Fibroblast of lung (primary cell): ENCODE results near the gene THBS1. TPM values are rescaled to one million over a fixed set of nuclear protein-coding genes. Genes with fewer than 3 reads are reported as not detected.

Source experiments
- DNase-seq, 2 donors: peaks; one replicate each; pipeline versions ENCODE4 v3.0.0 to v3.0.0-alpha.2; 2010; ENCODE audit warnings: low read depth in 2 of 2
- H2AFZ ChIP-seq: 2 replicates; pipeline ENCODE4 v1.5.1; 2012; ENCODE audit warnings: low read length, control low read depth, inconsistent platforms
- H3K27ac ChIP-seq: 2 replicates; pipeline ENCODE4 v1.5.1; 2011; ENCODE audit warnings: low read length, control low read depth; ENCODE audit not compliant: insufficient read depth
- H3K27me3 ChIP-seq: 2 replicates; pipeline ENCODE4 v1.5.1; 2011; ENCODE audit warnings: mild to moderate bottlenecking, low read length; ENCODE audit not compliant: control insufficient read depth, insufficient read depth
- H3K36me3 ChIP-seq: 2 replicates; pipeline ENCODE4 v1.5.1; 2011; ENCODE audit warnings: low read length; ENCODE audit not compliant: control insufficient read depth, insufficient read depth
- H3K4me1 ChIP-seq: 2 replicates; pipeline ENCODE4 v1.5.1; 2011; ENCODE audit warnings: low read length; ENCODE audit not compliant: control insufficient read depth, insufficient read depth; ENCODE audit errors: extremely low read depth
- H3K4me2 ChIP-seq: 2 replicates; pipeline ENCODE4 v1.5.1; 2011; ENCODE audit warnings: low read length, control low read depth; ENCODE audit not compliant: insufficient read depth; ENCODE audit errors: extremely low read depth
- H3K4me3 ChIP-seq, 4 experiments: fragments of 200-600 bp in 1 of 4; sonication (generic) in 1 of 4; replicated peaks in 1 of 4; 2 replicates each; pipeline ENCODE4 v1.5.1; 2011 to 2016; ENCODE audit warnings: low read length in 4 of 4, low read depth in 3 of 4, mild to moderate bottlenecking in 3 of 4, control low read depth in 2 of 4, inconsistent platforms in 1 of 4, mixed read lengths in 1 of 4; ENCODE audit not compliant: insufficient read depth in 1 of 4; ENCODE audit errors: control extremely low read depth in 1 of 4
- H3K79me2 ChIP-seq: 2 replicates; pipeline ENCODE4 v1.5.1; 2012; ENCODE audit warnings: mild to moderate bottlenecking, low read length, inconsistent platforms; ENCODE audit not compliant: control insufficient read depth, insufficient read depth
- H3K9ac ChIP-seq: 2 replicates; pipeline ENCODE4 v1.5.1; 2011; ENCODE audit warnings: mild to moderate bottlenecking, low read length, control low read depth; ENCODE audit not compliant: insufficient read depth
- H3K9me3 ChIP-seq: 2 replicates; pipeline ENCODE4 v1.5.1; 2012; ENCODE audit warnings: low read depth, low read length; ENCODE audit not compliant: control insufficient read depth, insufficient read depth
- H4K20me1 ChIP-seq: 2 replicates; pipeline ENCODE4 v1.5.1; 2011; ENCODE audit warnings: low read length; ENCODE audit not compliant: control insufficient read depth, insufficient read depth; ENCODE audit errors: extremely low read depth
- EZH2 ChIP-seq: IDR thresholded peaks from 2 replicates; pipeline ENCODE4 v1.5.1; 2012; ENCODE audit warnings: low read length, control low read depth, mild to moderate bottlenecking; ENCODE audit errors: missing control alignments
- polyA plus RNA-seq, 2 donors: library from polyadenylated mRNA; depleted of rRNA in 1 of 2; stranded (reverse) in 1 of 2; unstranded in 1 of 2; fragments of >200 nt; gene quantifications; 2 replicates each; pipeline ENCODE4 v1.2.1, GENCODE V29; 2011 to 2012; ENCODE audit warnings: missing spikeins in 1 of 2
- total RNA-seq: library from RNA; depleted of rRNA; stranded (reverse); fragments of >200 nt; gene quantifications from 2 replicates; pipeline ENCODE4 v1.2.1, GENCODE V29; 2014
- TF ChIP-seq, protein P1 (sequence below), 2 donors: IDR thresholded peaks in 1 of 2; conservative IDR thresholded peaks in 1 of 2; 1 replicate in 1 of 2; 2 replicates in 1 of 2; pipeline ENCODE4 v1.5.1; 2011 to 2012; ENCODE audit warnings: low read length in 2 of 2, control low read depth in 1 of 2, inconsistent platforms in 1 of 2, low read depth in 1 of 2, mild to moderate bottlenecking in 1 of 2

THBS1 gene
- total and polyA plus RNA-seq, 2 donors (not counting 1 experiment from before 2014, with no cell fraction given): 1,512 to 1,745 TPM

DNA sequence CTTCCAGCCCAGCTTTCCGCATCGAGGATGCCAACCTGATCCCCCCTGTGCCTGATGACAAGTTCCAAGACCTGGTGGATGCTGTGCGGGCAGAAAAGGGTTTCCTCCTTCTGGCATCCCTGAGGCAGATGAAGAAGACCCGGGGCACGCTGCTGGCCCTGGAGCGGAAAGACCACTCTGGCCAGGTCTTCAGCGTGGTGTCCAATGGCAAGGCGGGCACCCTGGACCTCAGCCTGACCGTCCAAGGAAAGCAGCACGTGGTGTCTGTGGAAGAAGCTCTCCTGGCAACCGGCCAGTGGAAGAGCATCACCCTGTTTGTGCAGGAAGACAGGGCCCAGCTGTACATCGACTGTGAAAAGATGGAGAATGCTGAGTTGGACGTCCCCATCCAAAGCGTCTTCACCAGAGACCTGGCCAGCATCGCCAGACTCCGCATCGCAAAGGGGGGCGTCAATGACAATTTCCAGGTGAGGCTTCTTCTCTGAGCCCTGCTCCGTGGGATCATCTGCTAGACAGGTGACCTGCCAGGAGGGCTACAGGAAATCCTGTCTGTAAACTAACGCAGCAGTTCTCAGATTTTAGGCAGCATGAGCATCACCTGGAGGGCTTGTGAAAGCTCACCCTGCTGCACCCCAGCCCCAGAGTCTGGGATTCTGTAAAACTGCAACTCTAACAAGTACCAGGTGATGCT lies 1.6 kb downstream of the THBS1 start:
- Histone ChIP-seq H3K79me2 (peaks cover 61% of the 10 kb centered on the region), H4K20me1 (peaks cover 10% of the 10 kb centered on the region), H3K4me3 (peak overlapping the region; percentile 73 to 96 (median 84)), H3K4me1 (peaks cover 17% of the 10 kb centered on the region), H3K4me2 (peak overlapping the region; percentile 86), H3K9me3 (no peaks in the 10 kb centered on the region), H3K36me3 (peaks cover 36% of the 10 kb centered on the region), H3K27ac (peak overlapping the region; percentile 97), H3K9ac (peak overlapping the region; percentile 90), H3K27me3 (no peaks in the 10 kb centered on the region), H2AFZ (no peak overlapping the region)
- DNase-seq: peak; percentile 29 to 57
- no peak for TF ChIP-seq EZH2
- TF ChIP-seq, protein P1, sequence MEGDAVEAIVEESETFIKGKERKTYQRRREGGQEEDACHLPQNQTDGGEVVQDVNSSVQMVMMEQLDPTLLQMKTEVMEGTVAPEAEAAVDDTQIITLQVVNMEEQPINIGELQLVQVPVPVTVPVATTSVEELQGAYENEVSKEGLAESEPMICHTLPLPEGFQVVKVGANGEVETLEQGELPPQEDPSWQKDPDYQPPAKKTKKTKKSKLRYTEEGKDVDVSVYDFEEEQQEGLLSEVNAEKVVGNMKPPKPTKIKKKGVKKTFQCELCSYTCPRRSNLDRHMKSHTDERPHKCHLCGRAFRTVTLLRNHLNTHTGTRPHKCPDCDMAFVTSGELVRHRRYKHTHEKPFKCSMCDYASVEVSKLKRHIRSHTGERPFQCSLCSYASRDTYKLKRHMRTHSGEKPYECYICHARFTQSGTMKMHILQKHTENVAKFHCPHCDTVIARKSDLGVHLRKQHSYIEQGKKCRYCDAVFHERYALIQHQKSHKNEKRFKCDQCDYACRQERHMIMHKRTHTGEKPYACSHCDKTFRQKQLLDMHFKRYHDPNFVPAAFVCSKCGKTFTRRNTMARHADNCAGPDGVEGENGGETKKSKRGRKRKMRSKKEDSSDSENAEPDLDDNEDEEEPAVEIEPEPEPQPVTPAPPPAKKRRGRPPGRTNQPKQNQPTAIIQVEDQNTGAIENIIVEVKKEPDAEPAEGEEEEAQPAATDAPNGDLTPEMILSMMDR (conservative IDR thresholded peaks at IDR 0.05 in 1 of 2, IDR thresholded peaks at IDR 0.05 in 1 of 2; ENCODE audit: low read depth in 1 of 2, low read length in 2 of 2): no peak

DNA sequence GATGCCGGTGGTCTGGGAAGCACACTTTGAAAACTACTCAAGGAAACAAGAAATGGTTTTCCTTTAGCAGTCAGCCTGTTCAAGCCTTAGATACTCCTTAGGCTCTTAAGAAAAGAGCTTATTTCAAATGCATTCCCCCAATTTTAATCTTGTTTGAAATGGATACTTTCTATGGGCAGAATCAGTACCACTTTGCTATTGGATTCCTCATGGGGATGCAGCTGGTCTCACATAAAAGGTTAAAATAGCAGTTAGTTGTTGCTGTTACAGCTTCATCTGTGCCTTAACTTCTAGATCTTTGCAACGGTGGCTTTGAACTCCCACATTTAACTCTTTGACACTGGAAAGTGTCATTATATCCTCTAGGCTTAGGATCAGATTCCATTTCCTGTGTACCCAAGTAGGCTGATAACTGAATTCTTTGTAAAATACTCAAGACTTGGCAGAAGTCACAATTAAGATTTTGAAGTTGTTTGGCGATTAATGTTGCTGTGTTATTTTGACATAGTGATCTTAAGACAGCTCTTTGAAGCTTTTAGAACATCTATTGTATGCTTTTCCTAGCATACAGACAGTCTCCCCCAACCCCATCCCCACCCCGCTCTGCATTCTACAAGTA lies 2.2 kb downstream of the THBS1 start:
- H3K79me2 ChIP-seq: peaks cover 66% of the 10 kb centered on the region
- H3K27me3 ChIP-seq: no peaks in the 10 kb centered on the region
- H3K4me1 ChIP-seq: peaks cover 17% of the 10 kb centered on the region

DNA sequence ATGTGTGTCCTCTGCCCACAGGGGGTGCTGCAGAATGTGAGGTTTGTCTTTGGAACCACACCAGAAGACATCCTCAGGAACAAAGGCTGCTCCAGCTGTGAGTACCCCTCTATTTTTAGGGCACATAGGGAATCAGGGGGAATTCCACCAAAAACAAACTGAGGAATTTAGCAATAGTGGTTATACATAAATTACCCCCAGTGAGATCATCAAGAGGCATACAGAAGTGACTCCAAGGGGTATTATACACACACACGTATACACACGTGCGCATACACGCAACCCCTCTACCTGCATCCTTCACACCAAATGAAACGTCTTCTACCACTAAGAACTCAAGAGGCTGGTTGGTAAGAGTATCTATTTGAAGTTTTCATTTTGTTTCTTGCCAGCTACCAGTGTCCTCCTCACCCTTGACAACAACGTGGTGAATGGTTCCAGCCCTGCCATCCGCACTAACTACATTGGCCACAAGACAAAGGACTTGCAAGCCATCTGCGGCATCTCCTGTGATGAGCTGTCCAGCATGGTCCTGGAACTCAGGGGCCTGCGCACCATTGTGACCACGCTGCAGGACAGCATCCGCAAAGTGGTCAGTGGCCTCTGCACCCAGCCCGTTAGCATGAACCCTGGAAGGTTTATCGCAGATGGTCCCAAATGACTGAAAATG lies 2.9 kb downstream of the THBS1 start:
- Histone ChIP-seq H2AFZ (no peak overlapping the region), H3K9ac (peak overlapping the region; percentile 68), H3K4me1 (peaks cover 13% of the 10 kb centered on the region), H3K36me3 (peaks cover 49% of the 10 kb centered on the region), H3K4me2 (peak overlapping the region; percentile 86), H4K20me1 (peaks cover 10% of the 10 kb centered on the region), H3K4me3 (peak overlapping the region; percentile 73 to 96 (median 84)), H3K9me3 (no peaks in the 10 kb centered on the region), H3K27ac (peak overlapping the region; percentile 50), H3K79me2 (peaks cover 70% of the 10 kb centered on the region), H3K27me3 (no peaks in the 10 kb centered on the region)
- DNase-seq: peak; percentile 43 to 61
- TF ChIP-seq EZH2: no peak
- TF ChIP-seq, protein P1 (conservative IDR thresholded peaks at IDR 0.05 in 1 of 2, IDR thresholded peaks at IDR 0.05 in 1 of 2; ENCODE audit: low read depth in 1 of 2, low read length in 2 of 2): peak; percentile 45 to 51

More for the DNA sequence above, 2.2 kb downstream of the THBS1 start:
- TF ChIP-seq EZH2: no peak
- peak overlapping the region; percentile 90 for H3K9ac ChIP-seq
- peak overlapping the region; percentile 86 for H3K4me2 ChIP-seq
- H4K20me1 ChIP-seq: peaks cover 10% of the 10 kb centered on the region
- H3K36me3 ChIP-seq: peaks cover 42% of the 10 kb centered on the region
- H3K4me3 ChIP-seq: peak overlapping the region; percentile 73 to 96 (median 84)
- H3K27ac ChIP-seq: peak overlapping the region; percentile 97
- DNase-seq: peak in 1 of 2 donors; percentile 7
- H3K9me3 ChIP-seq: no peaks in the 10 kb centered on the region
- no peak overlapping the region for H2AFZ ChIP-seq
